Fibroblast of upper back skin (primary cell): ENCODE data around the gene TESPA1.
A peak's percentile ranks its signal among the peaks of the same experiment; 100 is the strongest.
"Not testable (repeated sequence)": the region's sequence is repeated elsewhere in the genome, so short reads cannot be mapped to it uniquely, and the experiment has no call there.

Experiments
- DNase-seq: peaks from one replicate; pipeline ENCODE4 v3.0.0-alpha.2; 2013

Gene TESPA1

DNA sequence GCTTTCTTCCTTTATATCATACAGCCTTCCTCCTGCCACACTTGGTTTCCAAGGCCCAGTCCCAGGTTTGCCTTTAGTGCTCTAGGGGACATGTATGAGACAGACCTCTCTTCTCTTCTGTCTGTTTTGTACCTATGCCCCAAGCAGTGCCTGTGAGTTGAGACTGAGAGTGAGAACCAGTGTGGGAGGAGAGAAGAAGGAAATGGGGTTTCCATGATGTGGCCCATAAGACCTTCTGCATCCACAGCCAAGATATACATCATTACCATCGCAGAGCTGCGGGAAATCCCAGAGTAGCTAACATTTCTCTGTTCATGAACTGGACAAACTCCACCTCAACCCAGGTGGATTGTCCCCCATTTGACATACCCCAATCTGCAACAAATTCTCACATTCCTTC, 2.8 kb downstream of the TESPA1 start:
- no peak for DNase-seq

DNA sequence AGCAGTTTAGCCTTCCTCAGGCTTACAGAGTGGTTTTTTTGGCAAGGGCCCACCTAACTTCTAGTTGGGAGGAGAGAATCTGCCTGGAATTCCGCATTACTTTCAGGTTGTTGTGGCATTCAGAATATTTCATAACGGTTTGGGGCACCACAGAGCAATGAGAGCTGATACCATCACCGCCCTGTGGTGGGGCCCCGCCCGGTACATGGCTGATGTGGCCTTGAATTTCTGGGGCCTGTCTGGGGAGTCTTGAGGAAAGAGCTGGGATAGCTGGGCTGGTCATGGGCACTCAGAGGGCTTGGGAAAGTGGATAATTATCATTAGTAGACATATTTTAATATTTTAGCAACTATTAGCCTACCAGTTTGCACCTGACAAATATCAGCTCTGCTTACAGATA, 4.2 kb downstream of the TESPA1 start:
- DNase-seq, result no peak

DNA sequence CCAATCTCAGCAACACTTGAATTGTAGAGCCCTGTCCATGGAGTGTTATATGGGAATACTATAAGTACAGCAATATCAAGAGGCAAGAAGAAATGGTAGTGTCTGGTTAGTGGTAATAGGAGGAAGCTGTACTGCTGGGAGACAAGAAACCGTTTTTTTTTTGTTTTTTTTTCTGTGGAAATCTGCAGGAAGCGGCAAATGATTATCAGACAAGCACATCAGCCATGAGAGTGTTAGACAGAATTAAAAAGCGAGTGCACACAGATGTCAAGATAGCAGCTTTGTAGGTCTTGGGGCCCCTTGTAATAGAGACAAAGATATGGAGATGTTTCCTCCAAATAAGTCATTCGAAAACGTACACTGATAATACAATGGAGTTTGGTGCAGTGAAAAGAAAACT, 6.7 kb downstream of the TESPA1 start:
- DNase-seq, result no peak

DNA sequence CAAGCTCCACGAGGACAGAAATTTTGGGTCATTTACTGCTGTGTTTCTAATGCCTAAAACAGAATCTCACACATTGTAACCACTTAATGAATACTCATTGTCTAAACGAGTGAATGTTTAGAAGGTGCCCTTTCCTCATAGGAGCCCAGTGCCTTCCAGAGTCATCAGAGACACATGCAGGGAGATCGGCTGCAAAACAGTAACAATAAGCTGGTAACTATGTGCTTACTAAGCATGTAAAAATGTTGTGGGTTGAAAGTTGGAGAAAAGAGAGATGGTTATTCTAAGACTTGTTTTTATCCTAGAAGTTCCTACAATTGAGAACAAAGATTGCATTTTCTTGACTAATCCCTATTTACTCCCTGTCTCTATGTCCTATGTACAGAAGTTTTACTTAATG, 7.4 kb downstream of the TESPA1 start:
- peak; percentile 57 for DNase-seq

DNA sequence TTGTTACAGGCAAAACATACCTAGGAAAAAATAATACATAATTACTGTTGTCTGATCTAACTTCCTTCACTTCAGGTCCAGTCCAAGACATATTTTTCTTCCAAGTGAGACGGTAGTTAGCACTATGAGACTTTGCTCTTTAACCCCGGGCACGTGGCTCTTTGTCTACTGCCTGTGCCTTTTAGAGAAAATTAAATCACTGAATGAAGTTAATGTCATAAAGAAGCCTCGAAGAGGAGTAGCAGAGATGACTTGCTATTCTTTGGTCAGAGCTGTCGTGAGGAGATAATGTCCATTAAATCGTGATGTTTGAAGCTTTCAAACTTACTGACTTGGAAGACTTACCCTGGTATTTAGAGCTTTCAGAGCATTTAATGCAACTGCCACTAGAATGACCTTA, 8.7 kb downstream of the TESPA1 start:
- no peak for DNase-seq

DNA sequence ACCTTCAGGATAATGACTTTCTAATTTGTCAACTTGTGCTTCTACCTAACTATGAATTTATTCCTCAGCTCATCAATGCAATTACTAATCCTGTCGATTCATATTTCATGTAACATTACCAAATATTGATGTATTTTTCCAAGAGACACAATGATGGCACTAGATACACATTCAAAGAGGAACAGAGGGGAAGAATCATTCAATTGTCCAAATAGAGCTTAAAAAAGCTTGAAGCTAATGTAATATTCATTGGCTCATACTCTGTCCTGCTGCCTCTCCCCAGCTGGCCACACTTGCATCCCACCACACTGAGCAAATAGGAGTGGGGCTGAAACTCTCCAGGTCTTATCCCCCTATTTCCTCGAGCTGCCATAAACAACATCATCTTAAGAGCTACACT, 9.3 kb downstream of the TESPA1 start:
- DNase-seq, result no peak

DNA sequence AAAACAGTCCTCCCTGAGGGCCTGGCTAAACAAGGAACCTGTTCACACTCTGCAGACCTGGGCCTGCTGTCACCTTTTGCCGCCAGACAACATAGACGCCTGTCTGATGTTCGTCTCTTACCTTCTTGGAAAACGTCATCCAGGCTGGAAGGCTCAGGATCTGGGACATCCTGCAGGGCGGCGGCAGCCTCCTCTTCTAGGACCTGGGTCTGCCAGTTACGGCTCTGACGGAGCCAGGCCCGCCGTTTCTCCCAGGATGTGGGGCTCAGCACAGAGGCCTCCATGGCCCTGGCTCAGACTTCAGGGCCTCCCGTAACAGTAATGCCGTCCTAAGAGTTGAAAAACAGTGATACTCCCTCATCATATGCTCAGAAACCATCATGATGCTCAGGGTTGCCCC, 10.3 kb downstream of the TESPA1 start:
- DNase-seq, result no peak

DNA sequence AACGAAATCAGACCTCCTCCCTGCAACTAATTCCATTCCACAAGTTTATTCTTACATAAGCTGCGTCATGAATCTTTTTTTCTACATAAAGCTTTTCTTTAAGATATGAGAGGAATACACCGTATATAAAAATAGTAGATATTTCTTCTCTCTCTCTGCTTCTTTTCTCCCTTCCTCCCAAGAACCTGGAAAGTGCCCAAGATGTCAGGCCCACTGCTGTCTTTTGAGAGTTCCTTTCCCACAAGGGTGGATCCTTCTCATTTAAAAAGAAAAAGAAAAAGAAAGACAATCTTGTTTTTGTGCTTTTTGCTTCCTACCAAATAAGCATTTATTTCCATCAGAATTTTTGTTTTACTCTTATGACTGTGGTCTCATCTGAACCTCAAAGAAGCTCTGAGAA, 11.0 kb downstream of the TESPA1 start:
- no peak for DNase-seq

DNA sequence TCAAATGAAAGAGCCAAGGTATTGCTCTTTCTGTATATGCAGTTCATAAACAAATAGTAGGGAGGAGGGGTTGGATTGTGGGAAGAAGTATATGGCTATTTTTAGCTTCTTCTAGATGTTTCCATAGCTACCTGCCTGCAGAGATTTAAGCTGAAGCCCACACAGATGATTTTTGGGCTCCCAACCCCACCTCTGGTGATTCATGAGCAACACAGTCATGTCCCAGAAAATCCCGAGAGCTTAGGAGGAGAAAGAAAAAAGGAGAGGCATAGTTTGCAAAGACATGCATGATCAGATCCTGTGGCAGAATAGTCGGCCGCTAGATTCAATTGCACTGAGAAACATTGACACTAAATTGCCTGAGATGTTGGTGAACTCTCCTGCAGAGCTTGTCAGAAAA, 13.8 kb downstream of the TESPA1 start:
- no peak for DNase-seq

DNA sequence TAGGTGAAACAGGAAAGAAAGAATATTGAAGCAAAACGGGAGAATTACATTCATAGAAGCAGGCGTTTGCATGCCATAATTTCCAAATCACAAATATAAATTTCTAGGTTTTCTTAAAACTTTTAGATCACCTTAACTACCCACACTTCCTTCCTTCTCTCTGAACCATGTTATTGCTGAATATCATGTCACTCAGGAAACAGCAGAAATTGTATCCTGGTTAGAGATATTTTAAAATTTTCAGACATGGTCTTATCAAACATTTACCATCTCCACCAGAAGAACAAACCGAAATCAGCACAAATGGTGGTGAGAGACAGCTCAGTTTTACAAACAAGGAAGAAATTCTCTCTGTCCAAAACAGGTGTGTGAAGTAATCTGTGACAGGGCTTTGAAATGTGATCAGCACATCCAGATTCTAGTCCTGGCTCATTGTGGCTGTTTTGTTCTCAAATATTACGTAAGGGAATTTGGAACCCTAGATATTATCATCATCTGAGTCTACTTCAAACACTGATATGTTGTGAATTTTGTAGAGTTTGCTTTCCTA, 16.3 kb downstream of the TESPA1 start:
- no peak for DNase-seq

DNA sequence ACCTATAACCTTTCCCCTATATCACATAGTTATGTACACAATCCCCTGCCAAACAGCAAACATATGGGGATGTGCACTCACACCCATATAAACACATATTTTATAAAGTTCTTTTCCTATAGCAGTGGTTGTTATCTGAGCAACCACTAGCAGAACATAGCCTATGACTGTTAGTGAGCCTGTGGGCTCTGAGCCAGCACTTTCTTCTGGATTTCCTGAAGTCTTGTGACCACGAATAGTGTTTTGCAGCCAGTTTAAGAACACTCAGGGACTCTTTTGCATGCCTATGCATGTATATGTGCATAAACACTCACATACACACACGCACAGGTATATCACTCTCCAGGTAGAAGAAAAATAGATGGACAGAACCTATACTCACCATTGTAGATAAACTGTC, 17.1 kb downstream of the TESPA1 start:
- DNase-seq, result no peak

DNA sequence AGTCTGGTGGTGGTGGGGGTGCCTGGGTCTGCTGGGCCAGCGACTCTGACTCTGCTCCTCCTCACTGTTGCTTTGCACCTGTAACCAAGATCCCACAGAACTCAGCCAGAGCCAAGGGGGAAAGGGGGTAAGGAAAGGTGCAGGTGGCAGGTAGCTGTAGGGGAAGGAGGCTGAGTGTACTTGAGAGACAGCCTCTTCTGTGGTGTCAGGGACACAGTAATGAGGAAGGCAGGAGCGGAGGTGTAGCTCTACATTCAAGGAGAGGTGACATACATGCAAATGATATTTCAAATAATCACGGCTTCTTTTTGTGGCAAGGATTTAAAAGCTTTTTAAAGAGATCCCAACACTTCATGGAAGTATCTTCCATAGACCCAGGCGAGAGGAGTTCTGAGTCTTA, 23.4 kb downstream of the TESPA1 start:
- no peak for DNase-seq

DNA sequence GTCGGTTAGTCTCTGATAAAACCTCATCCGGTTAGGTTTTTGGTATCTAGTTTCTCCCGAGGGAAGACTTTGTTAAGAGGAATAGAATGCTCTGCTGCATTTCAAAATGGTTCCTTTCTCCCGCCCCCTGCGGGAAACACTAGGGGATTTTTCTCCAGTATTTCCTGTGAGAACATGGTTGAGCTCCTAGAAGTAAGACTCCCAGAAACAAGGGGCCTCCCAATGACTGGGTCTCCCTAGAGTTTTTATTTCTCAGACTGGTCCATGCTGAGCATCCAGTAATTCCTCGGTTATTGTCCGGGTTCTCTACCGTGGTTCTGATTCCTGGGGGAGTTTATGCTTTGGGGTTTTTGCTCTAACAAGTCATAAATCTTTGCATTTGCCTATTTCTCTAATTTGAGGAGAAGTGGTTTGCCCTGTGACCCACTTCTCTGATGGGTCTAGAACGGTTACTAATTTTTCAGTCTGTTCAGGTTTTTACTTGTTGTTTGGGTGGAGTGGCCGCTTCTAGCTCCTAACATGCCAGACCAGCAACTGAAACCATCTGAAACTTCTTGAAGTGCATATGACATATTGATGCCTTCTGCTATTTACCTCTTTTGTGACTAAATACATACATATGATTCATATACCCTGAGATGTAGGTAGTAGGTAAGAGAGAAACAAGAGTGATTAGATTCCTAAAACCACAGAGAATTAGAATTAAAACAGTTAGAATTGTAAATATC, 25.1 kb downstream of the TESPA1 start:
- peak; percentile 5 for DNase-seq

DNA sequence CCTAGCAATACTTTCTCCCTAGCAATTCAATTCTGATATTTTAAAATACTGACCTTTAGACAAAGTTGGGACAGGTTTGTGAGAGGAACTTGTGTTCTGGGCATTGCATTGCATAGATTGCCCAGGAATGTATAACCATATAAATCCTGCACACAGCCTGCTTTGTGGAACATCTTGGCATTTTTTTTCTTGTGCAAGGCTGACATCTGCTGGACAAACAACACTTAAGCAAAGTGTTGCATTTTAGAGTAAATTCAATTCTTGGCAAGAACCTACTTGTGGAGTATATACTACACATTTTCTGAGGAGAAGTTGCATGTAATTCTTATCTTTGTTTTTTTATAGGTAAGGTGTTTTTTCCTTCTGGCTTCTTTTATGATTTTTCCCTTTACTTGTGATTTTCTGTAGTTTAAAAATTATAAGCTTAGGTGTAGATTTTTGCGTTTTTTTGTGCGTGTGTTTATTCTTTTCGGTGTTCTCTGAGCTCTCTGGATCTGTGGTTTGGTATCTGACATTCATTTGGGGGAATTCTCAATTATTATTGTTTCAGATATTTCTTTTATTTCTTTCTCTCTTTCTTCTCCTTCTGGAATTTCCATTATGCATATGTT, 26.4 kb downstream of the TESPA1 start:
- peak; percentile 71 for DNase-seq

DNA sequence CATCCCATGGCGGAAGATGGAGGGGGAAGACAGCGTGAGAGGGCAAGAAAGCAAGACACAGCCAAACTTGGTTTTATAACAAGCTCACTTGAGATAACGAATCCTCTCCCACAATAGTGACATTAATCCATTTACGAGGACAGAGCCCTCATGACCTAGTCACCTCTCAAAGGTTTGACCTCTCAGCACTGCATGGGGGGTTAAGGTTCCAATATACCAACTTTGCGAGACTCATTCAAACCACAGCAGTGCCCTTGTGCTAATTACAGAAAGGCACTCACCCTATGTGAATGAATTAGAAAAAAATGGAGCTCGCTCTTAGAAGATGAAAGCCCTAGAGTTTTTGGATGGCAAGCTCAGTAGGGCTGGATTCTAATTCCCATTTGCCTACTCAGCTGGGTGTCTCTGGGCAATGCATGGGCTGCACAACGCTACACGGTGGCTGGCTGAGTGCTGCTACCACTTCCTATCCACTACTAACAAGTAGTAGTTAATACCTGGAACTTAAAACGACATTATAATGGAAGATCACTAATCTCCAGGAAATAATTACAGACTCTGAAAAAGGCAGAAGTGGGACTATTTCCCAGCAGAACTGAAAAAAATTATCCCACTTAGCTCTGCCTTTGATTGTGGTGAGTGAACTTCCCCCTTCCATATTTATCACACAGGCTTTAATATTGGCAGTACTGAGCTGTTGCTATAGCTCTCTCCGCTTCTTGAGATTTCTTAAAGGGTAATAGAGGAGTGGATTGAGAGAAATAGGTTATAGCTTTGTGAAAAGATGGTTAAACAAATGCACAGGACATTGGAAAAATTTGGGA, 27.5 kb downstream of the TESPA1 start:
- no peak for DNase-seq

DNA sequence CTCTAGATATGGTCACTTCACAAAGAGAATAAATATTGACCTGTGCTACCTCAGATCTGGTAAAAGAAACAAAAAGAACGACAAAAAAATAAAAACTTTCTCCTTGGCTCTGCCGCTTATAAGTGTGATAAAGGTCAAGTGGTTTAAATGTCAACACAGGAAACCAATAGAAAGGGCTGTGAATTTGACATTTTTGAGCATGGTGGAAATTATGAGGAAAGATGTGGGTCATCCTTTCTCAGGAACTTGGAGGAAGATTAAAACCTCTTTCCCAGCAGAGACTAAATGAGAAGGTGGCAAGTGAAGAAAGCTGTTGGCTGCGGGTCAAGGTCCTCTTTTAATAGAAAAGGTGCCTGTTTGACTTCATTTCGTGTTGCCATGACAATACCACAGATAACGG, 28.2 kb downstream of the TESPA1 start:
- no peak for DNase-seq

DNA sequence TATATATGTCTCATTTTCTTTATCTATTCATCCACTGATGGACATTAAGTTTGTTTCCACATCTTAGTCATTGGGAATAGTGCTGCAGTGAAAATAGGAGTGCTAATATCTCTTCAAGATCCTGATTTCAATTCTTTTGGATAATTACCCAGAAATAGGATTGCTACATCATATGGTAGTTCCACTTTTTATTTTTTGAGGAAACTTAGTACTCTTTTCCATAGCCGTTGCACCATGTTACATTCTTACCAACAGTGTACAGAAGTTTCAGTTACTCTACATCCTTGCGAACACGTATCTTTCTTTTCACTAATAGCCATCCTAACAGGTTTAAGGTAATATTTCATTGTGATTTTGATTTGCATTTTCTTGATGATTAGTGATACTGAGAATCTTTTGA, 29.8 kb downstream of the TESPA1 start:
- DNase-seq, result no peak

DNA sequence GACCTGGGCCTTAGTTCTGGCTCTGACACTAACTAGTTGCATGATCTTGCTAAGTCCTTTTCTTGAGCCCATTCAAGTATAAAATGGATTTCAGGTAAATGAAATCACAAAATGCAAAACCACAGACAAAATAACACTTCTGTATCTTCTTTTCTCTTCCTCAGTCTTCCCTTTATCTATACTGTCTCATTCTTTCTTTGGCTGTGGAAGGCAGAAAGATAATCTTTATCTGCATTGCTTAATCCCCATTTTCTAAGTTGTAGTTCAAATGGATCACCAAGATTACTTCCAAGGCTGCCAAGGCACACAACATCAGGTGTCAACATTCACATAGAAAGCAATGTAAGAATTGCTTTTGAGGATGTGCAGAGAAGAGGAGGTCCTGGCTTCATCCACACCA, 30.3 kb downstream of the TESPA1 start:
- DNase-seq, result no peak

DNA sequence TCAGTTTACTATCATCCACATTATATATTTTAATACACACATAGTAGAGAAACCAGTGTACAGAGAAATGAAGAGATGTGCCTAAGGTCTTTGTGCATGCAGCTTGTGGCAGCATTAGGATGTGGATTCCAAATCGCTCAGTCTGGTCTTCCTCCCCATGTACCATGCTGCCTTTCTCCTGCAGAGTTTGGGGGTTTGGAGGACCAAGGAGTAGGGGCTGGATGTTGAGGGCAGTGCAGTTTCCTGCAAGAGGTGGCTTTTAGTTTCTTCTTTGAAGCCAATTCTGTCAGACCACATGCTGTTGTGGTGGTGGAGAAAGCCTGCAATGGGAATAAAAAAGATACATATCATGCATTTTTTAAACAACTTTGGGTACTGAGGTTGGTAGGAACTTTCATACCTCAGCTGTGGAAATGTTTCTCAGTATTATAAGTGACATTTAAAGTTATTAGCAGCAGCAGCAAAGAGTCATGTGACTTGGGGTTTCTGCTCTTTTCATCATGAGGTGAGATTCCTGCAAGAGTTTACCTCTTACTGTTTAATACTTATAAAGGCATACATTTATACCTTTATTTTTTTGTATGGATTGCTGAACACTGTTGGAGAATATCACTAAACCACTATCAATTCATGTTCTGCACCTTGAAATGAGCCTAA, 34.4 kb downstream of the TESPA1 start:
- peak; percentile 3 for DNase-seq

DNA sequence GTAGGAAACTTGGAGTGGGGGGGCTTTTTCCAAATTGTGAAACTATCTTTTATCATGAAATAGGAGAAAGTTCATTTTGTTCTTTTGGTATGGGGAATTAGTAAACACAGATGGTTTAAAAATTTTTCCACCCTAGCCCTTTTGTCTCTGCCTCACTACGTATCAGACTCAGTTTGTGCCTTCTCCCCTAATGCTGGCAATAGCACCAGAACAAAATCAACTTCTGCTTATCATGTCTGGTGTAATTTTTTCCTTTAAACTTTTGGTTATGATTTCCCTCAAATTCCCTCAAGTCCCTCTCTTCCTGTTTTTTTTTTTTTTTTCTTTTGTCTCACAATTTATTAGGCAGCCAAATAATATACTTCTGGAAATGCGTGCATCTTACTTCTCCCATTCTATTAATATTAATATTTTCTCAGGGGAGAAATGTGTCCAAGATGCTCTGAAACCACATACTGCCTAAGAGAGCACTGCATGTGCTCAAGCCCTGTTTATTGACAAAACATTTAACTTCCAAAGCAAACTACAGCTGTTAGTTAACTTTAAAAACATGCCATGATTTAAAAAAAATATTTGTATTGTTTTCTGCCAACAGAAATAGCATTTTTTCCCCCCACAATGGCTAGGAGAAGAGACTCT, 35.4 kb downstream of the TESPA1 start:
- no peak for DNase-seq

DNA sequence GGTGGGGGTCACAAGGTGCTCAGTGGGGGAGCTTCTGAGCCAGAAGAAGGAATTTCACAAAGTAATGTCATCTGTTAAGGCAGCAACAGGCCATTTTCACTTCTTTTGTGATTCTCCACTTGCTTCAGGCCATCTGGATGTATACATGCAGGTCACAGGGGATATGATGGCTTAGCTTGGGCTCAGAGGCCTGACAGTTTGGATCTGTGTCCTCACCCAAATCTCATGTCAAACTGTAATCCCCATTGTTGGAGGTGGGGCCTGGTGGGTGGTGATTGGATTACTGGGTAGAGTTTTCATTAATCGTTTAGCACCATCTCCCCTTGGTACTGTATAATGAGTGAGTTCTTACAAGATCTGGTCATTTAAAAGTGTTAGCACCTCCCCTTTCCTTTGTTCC, 36.4 kb downstream of the TESPA1 start:
- no peak for DNase-seq

DNA sequence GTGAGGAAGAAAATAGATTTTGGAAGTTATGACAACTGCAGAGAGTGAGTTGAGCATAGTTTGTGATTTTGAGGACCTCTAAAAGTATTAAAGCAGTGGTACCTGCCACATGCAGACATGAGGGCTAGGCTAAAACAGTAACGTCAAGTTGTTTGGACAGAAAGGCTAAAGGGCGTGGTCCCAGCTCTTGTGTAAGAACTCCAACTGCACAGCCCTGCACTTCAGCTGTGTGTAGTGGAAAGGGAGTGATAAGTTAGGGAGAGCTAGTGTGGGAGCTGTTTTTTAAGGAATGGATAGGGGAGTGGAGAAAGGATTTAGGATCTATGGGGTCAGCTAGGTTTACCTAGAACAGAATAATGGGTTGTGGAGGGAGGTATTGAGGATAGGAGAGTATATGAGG, 39.5 kb downstream of the TESPA1 start:
- DNase-seq, result no peak

DNA sequence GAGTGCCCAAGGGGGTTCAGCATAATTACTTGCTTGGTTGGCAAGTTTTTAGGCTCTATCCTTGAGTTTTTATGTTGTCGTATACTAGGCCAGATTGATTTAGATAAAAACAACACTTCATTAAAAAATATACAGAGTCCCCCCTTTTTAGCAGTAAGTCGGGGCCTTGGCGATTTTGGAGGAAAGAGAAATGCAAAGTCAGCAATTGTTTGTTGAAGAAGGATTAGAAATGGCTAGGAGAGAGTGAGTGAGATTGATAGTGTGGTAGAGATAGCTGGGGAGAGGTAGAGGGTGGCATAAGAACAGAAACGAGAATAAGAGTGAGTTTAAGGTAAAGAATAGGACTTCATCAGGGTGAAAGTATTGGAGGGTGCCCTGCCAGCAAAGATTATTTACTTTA, 41.3 kb downstream of the TESPA1 start:
- not testable (repeated sequence) for DNase-seq
